Hematopoietic multipotent progenitor cell (in vitro differentiated cells): ENCODE measurements around the gene VCY1B. TPM values are rescaled to one million over a fixed set of nuclear protein-coding genes. Genes with fewer than 3 reads are reported as not detected.
"Not testable (repeated sequence)": the region's sequence is repeated elsewhere in the genome, so short reads cannot be mapped to it uniquely, and the experiment has no call there.

Experiments used
- DNase-seq, 3 donors: peaks; one replicate each; pipeline ENCODE4 v3.0.0-alpha.2; 2011 to 2015; ENCODE audit warnings: low read depth in 2 of 3, low spot score in 2 of 3
- total RNA-seq: library from RNA; depleted of rRNA; stranded (reverse); fragments of >200 nt; gene quantifications from one replicate; pipeline ENCODE4 v1.2.3, GENCODE V29; 2012

The VCY1B gene
- not detected for total RNA-seq

GRCh38 chrY:14055927-14056326 lies at the start of gene VCY1B:
TSS of gene VCY1B (plus strand) at chrY:14056227. CDS start at chrY:14056290, 63 bp downstream.
- not testable (repeated sequence) for DNase-seq

GRCh38 chrY:14011916-14012315 lies 44.1 kb upstream of the VCY1B start:
- DNase-seq, result not testable (repeated sequence)

- DNase-seq, result not testable (repeated sequence)
These were observed 25.6 kb upstream of the VCY1B start for GRCh38 chrY:14030395-14030794.

- DNase-seq, result no peak
These were observed 29.9 kb downstream of the VCY1B start for GRCh38 chrY:14085877-14086276.

Other genes with a start within 250 kb of the VCY1B start
- gene VCY, start 69.8 kb upstream of the VCY1B start, total RNA-seq, result not detected